Adipocyte (in vitro differentiated cells): ENCODE data around the gene SLC7A4.

ENCODE experiments used
- DNase-seq: peaks from one replicate; pipeline ENCODE4 v3.0.0-alpha.2; 2015; ENCODE audit warnings: low read depth
- H3K27me3 ChIP-seq: replicated peaks from 2 replicates; pipeline ENCODE4 v1.7.0; 2013; ENCODE audit warnings: mild to moderate bottlenecking, low read length, moderate library complexity; ENCODE audit not compliant: control insufficient read depth, insufficient read depth
- H3K36me3 ChIP-seq: 2 replicates; pipeline ENCODE4 v1.7.0; 2013; ENCODE audit warnings: low read length, mild to moderate bottlenecking, moderate library complexity; ENCODE audit not compliant: control insufficient read depth, insufficient read depth, severe bottlenecking
- H3K4me1 ChIP-seq: 2 replicates; pipeline ENCODE4 v1.7.0; 2013; ENCODE audit warnings: mild to moderate bottlenecking, low read length, moderate library complexity; ENCODE audit not compliant: control insufficient read depth, insufficient read depth
- H3K4me3 ChIP-seq: 2 replicates; pipeline ENCODE4 v1.7.0; 2013; ENCODE audit warnings: mild to moderate bottlenecking, low read length, moderate library complexity
- H3K9ac ChIP-seq: 2 replicates; pipeline ENCODE4 v1.7.0; 2013; ENCODE audit warnings: mild to moderate bottlenecking, low read length, moderate library complexity
- H3K9me3 ChIP-seq: 2 replicates; pipeline ENCODE4 v1.7.0; 2013; ENCODE audit warnings: mild to moderate bottlenecking, low read length, moderate library complexity; ENCODE audit not compliant: control insufficient read depth

The SLC7A4 gene

GRCh38 chr22:20998411-20999336 is 33.7 kb downstream of the SLC7A4 start:
- no peaks in the 10 kb centered on the region for H3K9me3 ChIP-seq
- peaks cover 25% of the 10 kb centered on the region for H3K4me1 ChIP-seq
- no peak overlapping the region for H3K4me3 ChIP-seq
- peak overlapping the region; percentile 99 for H3K9ac ChIP-seq
- H3K36me3 ChIP-seq: peaks cover 42% of the 10 kb centered on the region
- H3K27me3 ChIP-seq: no peaks in the 10 kb centered on the region
- DNase-seq: no peak

- Histone ChIP-seq H3K9ac (no peak overlapping the region), H3K4me1 (peaks cover 15% of the 10 kb centered on the region), H3K9me3 (no peaks in the 10 kb centered on the region), H3K4me3 (no peak overlapping the region), H3K36me3 (peaks cover 50% of the 10 kb centered on the region), H3K27me3 (no peaks in the 10 kb centered on the region)
- no peak for DNase-seq
Measured at GRCh38 chr22:20997536-20998257, 34.7 kb downstream of the SLC7A4 start.

- H3K9ac ChIP-seq: no peak overlapping the region
- peaks cover 58% of the 10 kb centered on the region for H3K36me3 ChIP-seq
- peaks cover 15% of the 10 kb centered on the region for H3K4me1 ChIP-seq
- no peak overlapping the region for H3K4me3 ChIP-seq
- H3K27me3 ChIP-seq: no peaks in the 10 kb centered on the region
- no peak for DNase-seq
- H3K9me3 ChIP-seq: no peaks in the 10 kb centered on the region
Measured at GRCh38 chr22:20996598-20997535, 35.5 kb downstream of the SLC7A4 start.

- H3K9me3 ChIP-seq: no peaks in the 10 kb centered on the region
- no peak for DNase-seq
- no peaks in the 10 kb centered on the region for H3K27me3 ChIP-seq
- peaks cover 10% of the 10 kb centered on the region for H3K4me1 ChIP-seq
- H3K4me3 ChIP-seq: no peak overlapping the region
- H3K9ac ChIP-seq: no peak overlapping the region
- peaks cover 66% of the 10 kb centered on the region for H3K36me3 ChIP-seq
Measured at GRCh38 chr22:20996031-20996410, 36.3 kb downstream of the SLC7A4 start.

GRCh38 chr22:20995329-20996030 is 36.9 kb downstream of the SLC7A4 start:
- H3K9ac ChIP-seq: no peak overlapping the region
- no peaks in the 10 kb centered on the region for H3K27me3 ChIP-seq
- H3K36me3 ChIP-seq: peaks cover 72% of the 10 kb centered on the region
- no peak for DNase-seq
- H3K4me3 ChIP-seq: no peak overlapping the region
- peaks cover 5% of the 10 kb centered on the region for H3K4me1 ChIP-seq
- H3K9me3 ChIP-seq: no peaks in the 10 kb centered on the region

- Histone ChIP-seq H3K36me3 (peaks cover 74% of the 10 kb centered on the region), H3K27me3 (no peaks in the 10 kb centered on the region), H3K9me3 (no peaks in the 10 kb centered on the region), H3K9ac (no peak overlapping the region), H3K4me1 (no peaks in the 10 kb centered on the region), H3K4me3 (no peak overlapping the region)
- no peak for DNase-seq
Measured at GRCh38 chr22:20994902-20995241, 37.5 kb downstream of the SLC7A4 start.

GRCh38 chr22:20994128-20994901 is 38.0 kb downstream of the SLC7A4 start:
- no peak for DNase-seq
- H3K27me3 ChIP-seq: no peaks in the 10 kb centered on the region
- no peak overlapping the region for H3K9ac ChIP-seq
- peaks cover 72% of the 10 kb centered on the region for H3K36me3 ChIP-seq
- H3K9me3 ChIP-seq: no peaks in the 10 kb centered on the region
- no peak overlapping the region for H3K4me3 ChIP-seq
- H3K4me1 ChIP-seq: no peaks in the 10 kb centered on the region

- Histone ChIP-seq H3K36me3 (peaks cover 69% of the 10 kb centered on the region), H3K9ac (no peak overlapping the region), H3K4me3 (no peak overlapping the region), H3K4me1 (no peaks in the 10 kb centered on the region), H3K9me3 (no peaks in the 10 kb centered on the region), H3K27me3 (no peaks in the 10 kb centered on the region)
- no peak for DNase-seq
Measured at GRCh38 chr22:20993304-20994127, 38.8 kb downstream of the SLC7A4 start.

- no peaks in the 10 kb centered on the region for H3K9me3 ChIP-seq
- no peak overlapping the region for H3K4me3 ChIP-seq
- no peak for DNase-seq
- no peaks in the 10 kb centered on the region for H3K27me3 ChIP-seq
- H3K4me1 ChIP-seq: no peaks in the 10 kb centered on the region
- H3K36me3 ChIP-seq: peaks cover 72% of the 10 kb centered on the region
- H3K9ac ChIP-seq: no peak overlapping the region
Measured at GRCh38 chr22:20992456-20993303, 39.7 kb downstream of the SLC7A4 start.
